Nephron (organoid): Measurements from ENCODE around the gene KSR1.
A peak's percentile ranks its signal among the peaks of the same experiment; 100 is the strongest.

Experiments used
- H3K27ac Mint-ChIP-seq, 3 experiments: 2 replicates each; pipeline ENCODE4 v1.8.0; 2020; ENCODE audit warnings: mixed read lengths in 3 of 3, mild to moderate bottlenecking in 2 of 3, moderate library complexity in 1 of 3
- H3K27me3 Mint-ChIP-seq: 2 replicates; pipeline ENCODE4 v1.8.0; 2021; ENCODE audit warnings: low read depth, mild to moderate bottlenecking, moderate library complexity, mixed read lengths
- H3K36me3 Mint-ChIP-seq: 2 replicates; pipeline ENCODE4 v1.8.0; 2020; ENCODE audit warnings: low read depth, mixed read lengths
- H3K4me1 Mint-ChIP-seq: 2 replicates; pipeline ENCODE4 v1.8.0; 2020; ENCODE audit warnings: mixed read lengths
- H3K4me3 Mint-ChIP-seq, 3 experiments: 2 replicates each; pipeline ENCODE4 v1.8.0; 2020; ENCODE audit warnings: mild to moderate bottlenecking in 3 of 3, mixed read lengths in 3 of 3, moderate library complexity in 2 of 3
- H3K9me3 Mint-ChIP-seq: 2 replicates; pipeline ENCODE4 v1.8.0; 2020; ENCODE audit warnings: mixed read lengths
- TF ChIP-seq, protein P1 (sequence below), 3 experiments: fragments of 200-600 bp; sonication (generic); IDR thresholded peaks; one replicate each; pipeline ENCODE4 v1.5.0; 2021; ENCODE audit warnings: antibody characterized with exemption in 3 of 3; ENCODE audit not compliant: unreplicated experiment in 3 of 3

The KSR1 gene

DNA sequence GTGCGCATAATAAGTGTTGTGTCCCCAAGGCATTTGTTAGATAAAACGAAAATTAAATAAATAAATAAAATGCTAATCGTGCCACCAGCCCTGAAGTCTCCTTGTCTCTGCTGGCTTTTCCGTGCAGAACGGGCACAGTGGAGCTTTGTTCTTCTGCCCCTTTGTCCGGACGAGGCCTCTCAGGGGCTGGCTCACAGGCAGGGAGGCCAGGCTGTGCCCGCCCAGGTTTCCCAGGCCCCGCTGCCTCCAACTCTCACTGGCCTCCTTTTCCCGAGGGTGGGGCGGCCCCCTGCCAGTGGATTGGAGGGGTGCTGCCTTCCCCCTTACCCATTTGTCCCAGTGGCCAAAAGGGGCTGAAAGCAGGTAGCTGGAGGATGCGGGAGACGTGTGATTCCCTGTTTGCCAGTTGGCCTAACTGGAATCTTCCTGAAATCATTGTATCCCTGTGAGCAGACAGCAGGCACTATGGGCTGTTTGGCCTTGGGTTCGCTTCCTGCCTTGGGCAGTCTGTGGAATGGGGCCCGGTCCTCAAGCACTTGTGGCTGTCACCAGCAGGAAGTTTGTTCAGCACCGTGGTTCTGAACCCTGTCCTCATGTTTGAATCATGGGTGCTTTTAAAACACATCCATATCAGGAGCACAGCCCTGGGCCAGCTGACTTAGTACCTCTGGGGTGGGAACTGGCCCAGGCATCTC is 64.4 kb downstream of the KSR1 start:
- H3K4me1 Mint-ChIP-seq = peaks cover 37% of the 10 kb centered on the region
- TF ChIP-seq, protein P1, sequence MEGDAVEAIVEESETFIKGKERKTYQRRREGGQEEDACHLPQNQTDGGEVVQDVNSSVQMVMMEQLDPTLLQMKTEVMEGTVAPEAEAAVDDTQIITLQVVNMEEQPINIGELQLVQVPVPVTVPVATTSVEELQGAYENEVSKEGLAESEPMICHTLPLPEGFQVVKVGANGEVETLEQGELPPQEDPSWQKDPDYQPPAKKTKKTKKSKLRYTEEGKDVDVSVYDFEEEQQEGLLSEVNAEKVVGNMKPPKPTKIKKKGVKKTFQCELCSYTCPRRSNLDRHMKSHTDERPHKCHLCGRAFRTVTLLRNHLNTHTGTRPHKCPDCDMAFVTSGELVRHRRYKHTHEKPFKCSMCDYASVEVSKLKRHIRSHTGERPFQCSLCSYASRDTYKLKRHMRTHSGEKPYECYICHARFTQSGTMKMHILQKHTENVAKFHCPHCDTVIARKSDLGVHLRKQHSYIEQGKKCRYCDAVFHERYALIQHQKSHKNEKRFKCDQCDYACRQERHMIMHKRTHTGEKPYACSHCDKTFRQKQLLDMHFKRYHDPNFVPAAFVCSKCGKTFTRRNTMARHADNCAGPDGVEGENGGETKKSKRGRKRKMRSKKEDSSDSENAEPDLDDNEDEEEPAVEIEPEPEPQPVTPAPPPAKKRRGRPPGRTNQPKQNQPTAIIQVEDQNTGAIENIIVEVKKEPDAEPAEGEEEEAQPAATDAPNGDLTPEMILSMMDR (IDR thresholded peaks at IDR 0.05; ENCODE audit: unreplicated experiment in 3 of 3) = no peak
- H3K9me3 Mint-ChIP-seq = no peaks in the 10 kb centered on the region
- H3K36me3 Mint-ChIP-seq = no peaks in the 10 kb centered on the region
- H3K27ac Mint-ChIP-seq = peak overlapping the region in 1 of 3 experiments; percentile 18
- no peak overlapping the region for H3K4me3 Mint-ChIP-seq
- H3K27me3 Mint-ChIP-seq = no peaks in the 10 kb centered on the region

DNA sequence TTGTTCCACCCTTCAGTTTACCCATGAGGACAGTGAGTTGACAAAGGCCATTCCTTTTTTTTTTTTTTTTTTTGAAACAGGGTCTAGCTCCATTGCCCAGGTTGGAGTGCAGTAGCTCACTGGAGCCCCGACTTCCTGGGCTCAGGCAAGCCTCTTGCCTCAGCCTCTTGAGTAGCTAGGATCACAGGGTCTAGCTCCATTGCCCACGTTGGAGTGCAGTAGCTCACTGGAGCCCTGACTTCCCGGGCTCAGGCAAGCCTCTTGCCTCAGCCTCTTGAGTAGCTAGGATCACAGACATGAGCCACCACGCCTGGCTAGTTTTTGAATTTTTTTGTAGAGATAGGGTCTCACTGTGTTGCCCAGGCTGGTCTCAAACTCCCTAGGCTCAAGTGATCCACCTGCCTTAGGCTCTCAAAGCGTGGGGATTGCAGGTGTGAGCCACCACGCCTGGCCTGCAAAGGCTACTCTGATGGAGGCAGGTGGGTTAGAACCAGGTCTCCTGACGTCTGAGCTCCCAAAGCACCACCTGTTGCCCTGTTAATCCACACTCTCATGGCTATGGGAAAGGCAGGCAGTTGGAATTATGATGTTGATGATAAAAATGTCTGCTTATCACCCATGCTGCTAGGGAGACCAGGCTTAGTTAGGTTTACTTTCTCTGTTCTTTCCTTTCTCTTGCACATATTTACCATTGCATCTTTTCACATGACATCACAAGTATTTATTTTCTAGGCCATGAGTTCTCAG is 65.2 kb downstream of the KSR1 start:
- no peak overlapping the region for H3K4me3 Mint-ChIP-seq
- H3K27ac Mint-ChIP-seq = peak overlapping the region in 2 of 3 experiments; percentile 9 to 18
- TF ChIP-seq, protein P1 (IDR thresholded peaks at IDR 0.05; ENCODE audit: unreplicated experiment in 3 of 3) = no peak
- no peaks in the 10 kb centered on the region for H3K27me3 Mint-ChIP-seq
- no peaks in the 10 kb centered on the region for H3K36me3 Mint-ChIP-seq
- no peaks in the 10 kb centered on the region for H3K9me3 Mint-ChIP-seq
- peaks cover 44% of the 10 kb centered on the region for H3K4me1 Mint-ChIP-seq

DNA sequence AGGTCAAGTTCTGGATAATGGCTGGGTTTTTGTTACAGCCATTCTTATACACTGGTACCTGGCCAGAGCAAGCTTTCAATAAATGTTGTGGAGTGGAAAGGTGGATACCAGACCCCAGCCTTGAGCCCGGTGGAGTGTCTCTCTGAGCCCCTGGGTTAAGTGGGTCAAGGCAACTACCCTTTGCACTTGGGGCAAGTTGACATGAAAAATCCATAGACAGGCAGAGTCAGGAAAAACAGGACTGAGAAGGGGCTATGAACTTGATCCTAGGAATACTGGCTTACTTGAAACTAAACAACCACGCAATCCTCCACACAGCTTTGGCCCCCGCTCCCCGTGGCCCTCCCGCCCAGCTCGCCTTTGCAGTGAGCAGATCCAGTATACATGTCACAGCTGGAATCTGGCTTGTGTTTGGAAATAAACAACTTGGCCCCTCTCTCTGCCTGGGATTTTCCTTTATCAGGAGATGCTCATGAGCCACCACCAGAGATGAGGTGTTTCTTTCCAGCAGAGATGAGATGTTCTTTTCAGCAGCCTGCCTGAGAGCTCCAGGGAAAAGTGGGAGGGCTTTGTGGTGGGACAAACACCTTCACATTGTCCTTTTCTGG is 65.9 kb downstream of the KSR1 start:
- Mint-ChIP-seq H3K27ac (peak overlapping the region in 1 of 3 experiments; percentile 9), H3K27me3 (no peaks in the 10 kb centered on the region), H3K36me3 (no peaks in the 10 kb centered on the region), H3K4me1 (peaks cover 50% of the 10 kb centered on the region), H3K4me3 (no peak overlapping the region), H3K9me3 (no peaks in the 10 kb centered on the region)
- TF ChIP-seq, protein P1 (IDR thresholded peaks at IDR 0.05; ENCODE audit: unreplicated experiment in 3 of 3) = no peak

DNA sequence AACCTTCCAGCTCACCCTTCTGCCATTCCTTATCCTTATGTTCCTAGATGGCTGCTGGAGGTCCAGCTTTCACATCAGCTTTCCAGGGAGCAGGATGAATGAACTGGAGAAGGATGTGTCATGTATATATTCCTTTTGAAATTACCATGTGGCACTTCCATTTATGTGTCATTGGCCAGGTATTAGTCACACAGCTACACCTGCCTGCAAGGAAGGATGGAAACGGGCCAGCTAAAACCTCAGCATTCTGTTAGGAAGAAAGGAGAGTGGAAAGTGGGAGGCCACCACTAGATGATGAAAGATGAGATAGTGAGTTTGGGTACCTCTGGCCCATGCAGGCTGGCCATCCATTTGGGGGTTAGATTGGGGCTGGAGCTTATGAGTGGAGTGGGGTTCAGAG is 67.5 kb downstream of the KSR1 start:
- no peaks in the 10 kb centered on the region for H3K27me3 Mint-ChIP-seq

DNA sequence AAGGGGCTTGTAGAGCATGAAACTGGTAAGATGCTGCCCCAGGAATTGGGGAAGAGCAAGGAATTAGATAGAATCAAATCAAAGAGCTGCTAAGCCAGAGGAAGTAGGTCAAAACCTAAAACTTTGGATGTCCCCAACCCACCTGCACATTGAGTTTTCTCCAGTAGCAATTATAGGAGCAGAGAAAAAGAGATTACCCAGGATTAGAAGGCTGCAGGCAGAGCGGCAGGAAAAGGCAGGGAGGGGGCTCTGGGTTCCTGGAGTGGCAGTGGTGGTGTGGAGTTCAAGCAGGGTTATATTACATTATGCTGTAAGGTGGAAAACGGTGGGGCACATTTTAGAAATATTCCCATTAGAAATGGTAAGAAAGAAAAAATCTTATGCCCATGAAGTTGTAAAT is 68.3 kb downstream of the KSR1 start:
- H3K4me3 Mint-ChIP-seq = no peak overlapping the region
- H3K27me3 Mint-ChIP-seq = no peaks in the 10 kb centered on the region
- H3K9me3 Mint-ChIP-seq = no peaks in the 10 kb centered on the region
- H3K27ac Mint-ChIP-seq = peak overlapping the region in 1 of 3 experiments; percentile 48
- peaks cover 45% of the 10 kb centered on the region for H3K4me1 Mint-ChIP-seq
- TF ChIP-seq, protein P1 (IDR thresholded peaks at IDR 0.05; ENCODE audit: unreplicated experiment in 3 of 3) = no peak
- H3K36me3 Mint-ChIP-seq = no peaks in the 10 kb centered on the region

More for the DNA sequence above, 67.5 kb downstream of the KSR1 start:
- Mint-ChIP-seq H3K27ac (no peak overlapping the region), H3K36me3 (no peaks in the 10 kb centered on the region), H3K9me3 (no peaks in the 10 kb centered on the region), H3K4me1 (peaks cover 45% of the 10 kb centered on the region), H3K4me3 (no peak overlapping the region)
- TF ChIP-seq, protein P1 (IDR thresholded peaks at IDR 0.05; ENCODE audit: unreplicated experiment in 3 of 3) = no peak
